Astrocyte (in vitro differentiated cells and primary cell): Measurements from ENCODE around the gene WDR41. TPM values are rescaled to one million over a fixed set of nuclear protein-coding genes. Genes with fewer than 3 reads are reported as not detected.
"Not testable (repeated sequence)": the region's sequence is repeated elsewhere in the genome, so short reads cannot be mapped to it uniquely, and the experiment has no call there.

Experiments used
- DNase-seq: peaks from one replicate; pipeline ENCODE4 v3.0.0-alpha.2; 2010; ENCODE audit warnings: low read depth
- FAIRE-seq: peaks from 2 replicates; lab custom pipeline; 2011; peaks lifted over from hg19 to GRCh38; lab: Jason Lieb, UNC
- H2AFZ ChIP-seq: 2 replicates; pipeline ENCODE4 v1.6.0; 2012; ENCODE audit warnings: low read depth, low read length, inconsistent platforms
- H3K27ac ChIP-seq: 2 replicates; pipeline ENCODE4 v1.5.1; 2011; ENCODE audit warnings: low read depth, low read length, inconsistent platforms
- H3K27me3 ChIP-seq: 2 replicates; pipeline ENCODE4 v1.6.0; 2011; ENCODE audit warnings: low read length, inconsistent platforms; ENCODE audit not compliant: insufficient read depth
- H3K36me3 ChIP-seq: 2 replicates; pipeline ENCODE4 v1.5.1; 2011; ENCODE audit warnings: low read length, inconsistent platforms; ENCODE audit not compliant: insufficient read depth
- H3K4me1 ChIP-seq: 2 replicates; pipeline ENCODE4 v1.5.1; 2011; ENCODE audit warnings: low read length, inconsistent platforms; ENCODE audit not compliant: insufficient read depth
- H3K4me2 ChIP-seq: 2 replicates; pipeline ENCODE4 v1.6.0; 2012; ENCODE audit warnings: low read length, inconsistent platforms
- H3K4me3 ChIP-seq: 2 replicates; pipeline ENCODE4 v1.5.1; 2011; ENCODE audit warnings: low read depth, mild to moderate bottlenecking, low read length, inconsistent platforms; ENCODE audit not compliant: insufficient read depth
- H3K79me2 ChIP-seq: 2 replicates; pipeline ENCODE4 v1.6.0; 2012; ENCODE audit warnings: mild to moderate bottlenecking, low read length, inconsistent platforms; ENCODE audit not compliant: insufficient read depth
- H3K9ac ChIP-seq: 2 replicates; pipeline ENCODE4 v1.6.0; 2012; ENCODE audit warnings: mild to moderate bottlenecking, low read length, inconsistent platforms
- H3K9me3 ChIP-seq: 2 replicates; pipeline ENCODE4 v1.5.1; 2012; ENCODE audit warnings: low read depth, mild to moderate bottlenecking, low read length, inconsistent platforms; ENCODE audit not compliant: insufficient read depth
- H4K20me1 ChIP-seq: 2 replicates; pipeline ENCODE4 v1.6.0; 2012; ENCODE audit warnings: low read length, inconsistent platforms; ENCODE audit not compliant: insufficient read depth
- H3K27ac Mint-ChIP-seq: one replicate; pipeline ENCODE4 v1.8.0; 2021; ENCODE audit warnings: mild to moderate bottlenecking, mixed read lengths; ENCODE audit not compliant: unreplicated experiment
- H3K27me3 Mint-ChIP-seq: one replicate; pipeline ENCODE4 v1.8.0; 2021; ENCODE audit warnings: low read depth, mixed read lengths; ENCODE audit not compliant: unreplicated experiment
- H3K36me3 Mint-ChIP-seq: one replicate; pipeline ENCODE4 v1.8.0; 2021; ENCODE audit warnings: low read depth, mixed read lengths; ENCODE audit not compliant: unreplicated experiment
- H3K4me1 Mint-ChIP-seq: one replicate; pipeline ENCODE4 v1.8.0; 2021; ENCODE audit warnings: low read depth, mixed read lengths; ENCODE audit not compliant: unreplicated experiment
- H3K4me3 Mint-ChIP-seq: one replicate; pipeline ENCODE4 v1.8.0; 2021; ENCODE audit warnings: mild to moderate bottlenecking, moderate library complexity, mixed read lengths; ENCODE audit not compliant: unreplicated experiment
- H3K9me3 Mint-ChIP-seq: one replicate; pipeline ENCODE4 v1.8.0; 2021; ENCODE audit warnings: mild to moderate bottlenecking, mixed read lengths; ENCODE audit not compliant: unreplicated experiment
- CTCF ChIP-seq: IDR thresholded peaks from 2 replicates; pipeline ENCODE4 v1.5.1; 2011; ENCODE audit warnings: low read depth, mild to moderate bottlenecking, inconsistent platforms, low read length, moderate library complexity; ENCODE audit not compliant: insufficient read depth
- EZH2 ChIP-seq: IDR thresholded peaks from 2 replicates; pipeline ENCODE4 v1.6.1; 2012; ENCODE audit warnings: mild to moderate bottlenecking, low read length, inconsistent platforms; ENCODE audit not compliant: insufficient read depth
- total RNA-seq: library from RNA; stranded (reverse); gene quantifications from 2 replicates; pipeline ENCODE4 v1.2.1, GENCODE V29; 2021

WDR41 gene
- total RNA-seq, 1 donor from 2014 or later, result 115 TPM

GRCh38 chr5:77390795-77391194 lies 101.3 kb downstream of the WDR41 start:
- H3K27ac Mint-ChIP-seq, result no peak overlapping the region
- DNase-seq, result peak; percentile 61
- no peaks in the 10 kb centered on the region for H3K36me3 ChIP-seq
- TF ChIP-seq EZH2 (no peak), CTCF (no peak)
- H3K27ac ChIP-seq, result no peak overlapping the region
- H3K9me3 ChIP-seq, result no peaks in the 10 kb centered on the region
- H3K27me3 Mint-ChIP-seq, result peaks cover 20% of the 10 kb centered on the region
- H3K36me3 Mint-ChIP-seq, result no peaks in the 10 kb centered on the region
- peaks cover 5% of the 10 kb centered on the region for H3K4me1 Mint-ChIP-seq
- peaks cover 4% of the 10 kb centered on the region for H3K27me3 ChIP-seq
- no peak for FAIRE-seq
- H2AFZ ChIP-seq, result no peak overlapping the region
- no peak overlapping the region for H3K4me3 Mint-ChIP-seq
- H3K4me3 ChIP-seq, result no peak overlapping the region
- H3K4me1 ChIP-seq, result no peaks in the 10 kb centered on the region
- no peaks in the 10 kb centered on the region for H3K9me3 Mint-ChIP-seq
- no peak overlapping the region for H3K9ac ChIP-seq
- no peaks in the 10 kb centered on the region for H3K79me2 ChIP-seq
- H4K20me1 ChIP-seq, result no peaks in the 10 kb centered on the region
- no peak overlapping the region for H3K4me2 ChIP-seq

DNA sequence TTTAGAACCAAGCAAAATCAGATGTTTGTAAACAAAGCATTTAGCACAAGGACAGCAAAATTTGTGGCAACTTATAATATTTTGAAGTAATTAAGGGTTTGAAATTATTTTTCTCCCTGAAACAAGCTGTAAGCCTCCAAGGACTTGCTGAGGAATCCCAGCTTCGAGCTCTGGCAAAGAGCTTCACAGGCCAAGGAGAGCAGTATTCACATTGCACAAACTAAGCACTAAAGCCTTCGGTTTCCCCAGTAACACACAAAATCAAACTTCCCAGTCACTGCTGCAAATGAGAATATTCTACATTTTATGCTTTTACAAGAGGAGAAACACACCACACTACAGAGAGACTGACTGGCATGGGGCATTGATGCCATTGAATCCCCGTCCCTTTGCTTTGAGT lies 101.9 kb downstream of the WDR41 start:
- Mint-ChIP-seq H3K27me3 (peaks cover 20% of the 10 kb centered on the region), H3K4me1 (peaks cover 5% of the 10 kb centered on the region), H3K4me3 (no peak overlapping the region), H3K27ac (no peak overlapping the region), H3K9me3 (peaks cover under 1% of the 10 kb centered on the region), H3K36me3 (no peaks in the 10 kb centered on the region)
- FAIRE-seq, result no peak
- Histone ChIP-seq H3K9me3 (no peaks in the 10 kb centered on the region), H3K4me3 (no peak overlapping the region), H4K20me1 (no peaks in the 10 kb centered on the region), H3K4me1 (no peaks in the 10 kb centered on the region), H3K4me2 (no peak overlapping the region), H2AFZ (no peak overlapping the region), H3K27ac (no peak overlapping the region), H3K79me2 (no peaks in the 10 kb centered on the region), H3K36me3 (no peaks in the 10 kb centered on the region), H3K27me3 (peaks cover 4% of the 10 kb centered on the region), H3K9ac (no peak overlapping the region)
- TF ChIP-seq CTCF, result no peak
- TF ChIP-seq EZH2, result no peak
- DNase-seq, result no peak

DNA sequence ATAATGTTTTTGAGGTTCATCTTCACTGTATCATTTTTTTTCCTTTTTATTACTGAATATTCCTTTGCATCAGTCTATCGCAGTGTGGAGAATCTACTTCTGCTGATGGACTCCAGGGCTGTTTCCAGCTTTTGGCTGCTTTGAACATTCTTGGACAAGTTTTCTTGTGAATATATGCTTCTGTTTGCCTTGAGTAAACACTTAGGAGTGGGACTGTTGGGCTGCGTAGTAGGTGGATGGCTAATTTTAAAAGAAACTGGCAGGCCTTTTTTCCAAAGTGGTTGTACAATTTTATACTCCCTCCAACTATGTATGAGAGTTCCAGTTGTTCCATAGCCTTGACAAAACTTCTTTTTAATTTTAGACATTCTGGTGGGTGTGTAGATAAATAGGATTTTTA lies 102.4 kb downstream of the WDR41 start:
- Histone ChIP-seq H3K79me2 (no peaks in the 10 kb centered on the region), H3K4me1 (no peaks in the 10 kb centered on the region), H3K9me3 (no peaks in the 10 kb centered on the region), H4K20me1 (no peaks in the 10 kb centered on the region), H3K27me3 (peaks cover 4% of the 10 kb centered on the region), H3K36me3 (no peaks in the 10 kb centered on the region), H3K4me3 (no peak overlapping the region), H2AFZ (no peak overlapping the region), H3K4me2 (no peak overlapping the region), H3K27ac (no peak overlapping the region), H3K9ac (no peak overlapping the region)
- H3K27me3 Mint-ChIP-seq, result peaks cover 20% of the 10 kb centered on the region
- H3K9me3 Mint-ChIP-seq, result peaks cover 2% of the 10 kb centered on the region
- peaks cover 5% of the 10 kb centered on the region for H3K4me1 Mint-ChIP-seq
- no peak overlapping the region for H3K4me3 Mint-ChIP-seq
- H3K36me3 Mint-ChIP-seq, result no peaks in the 10 kb centered on the region
- FAIRE-seq (no peak), DNase-seq (no peak)
- H3K27ac Mint-ChIP-seq, result no peak overlapping the region
- TF ChIP-seq EZH2 (no peak), CTCF (no peak)

DNA sequence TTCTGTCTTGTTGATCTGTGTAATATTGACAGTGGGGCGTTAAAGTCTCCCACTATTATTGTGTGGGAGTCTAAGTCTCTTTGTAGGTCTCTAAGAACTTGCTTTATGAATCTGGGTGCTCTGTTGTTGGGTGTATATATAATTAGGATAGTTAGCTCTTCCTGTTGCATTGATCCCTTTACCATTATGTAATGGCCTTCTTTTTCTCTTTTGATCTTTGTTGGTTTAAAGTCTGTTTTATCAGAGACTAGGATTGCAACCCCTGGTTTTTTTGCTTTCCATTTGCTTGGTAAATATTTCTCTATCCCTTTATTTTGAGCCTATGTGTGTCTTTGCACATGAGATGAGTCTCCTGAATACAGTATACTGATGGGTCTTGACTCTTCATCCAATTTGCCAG lies 105.8 kb downstream of the WDR41 start:
- H4K20me1 ChIP-seq, H3K79me2 ChIP-seq: not testable (repeated sequence)

More for the DNA sequence above, 105.8 kb downstream of the WDR41 start:
- H3K36me3 ChIP-seq, H3K4me1 ChIP-seq, H3K36me3 Mint-ChIP-seq, H3K4me1 Mint-ChIP-seq, H3K9me3 ChIP-seq, H2AFZ ChIP-seq, H3K4me3 ChIP-seq, H3K27ac Mint-ChIP-seq, H3K4me3 Mint-ChIP-seq, H3K4me2 ChIP-seq, DNase-seq, H3K27ac ChIP-seq, H3K27me3 ChIP-seq, H3K9me3 Mint-ChIP-seq, FAIRE-seq, H3K9ac ChIP-seq: not testable (repeated sequence)
- peaks cover 18% of the 10 kb centered on the region for H3K27me3 Mint-ChIP-seq
